Chondrocyte (in vitro differentiated cells): Measurements from ENCODE around the gene FAM163B. TPM values are rescaled to one million over a fixed set of nuclear protein-coding genes. Genes with fewer than 3 reads are reported as not detected.

Source experiments
- DNase-seq: peaks from one replicate; pipeline ENCODE4 v3.0.0; 2021; ENCODE audit warnings: mixed read lengths, low spot score
- H3K27ac Mint-ChIP-seq: one replicate; pipeline ENCODE4 v1.8.0; 2021; ENCODE audit warnings: mild to moderate bottlenecking, moderate library complexity, mixed read lengths; ENCODE audit not compliant: unreplicated experiment
- H3K27me3 Mint-ChIP-seq: 2 replicates; pipeline ENCODE4 v1.8.0; 2021; ENCODE audit warnings: low read depth, mixed read lengths
- H3K36me3 Mint-ChIP-seq: 2 replicates; pipeline ENCODE4 v1.8.0; 2021; ENCODE audit warnings: low read depth, mixed read lengths
- H3K4me1 Mint-ChIP-seq: 2 replicates; pipeline ENCODE4 v1.8.0; 2021; ENCODE audit warnings: low read depth, mild to moderate bottlenecking, mixed read lengths
- H3K4me3 Mint-ChIP-seq: one replicate; pipeline ENCODE4 v1.8.0; 2021; ENCODE audit warnings: mild to moderate bottlenecking, moderate library complexity, mixed read lengths; ENCODE audit not compliant: unreplicated experiment
- H3K9me3 Mint-ChIP-seq: 2 replicates; pipeline ENCODE4 v1.8.0; 2021; ENCODE audit warnings: low read depth, mixed read lengths
- CTCF ChIP-seq: fragments of 200-600 bp; sonication (generic); IDR thresholded peaks from 2 replicates; pipeline ENCODE4 v1.5.0; 2021; ENCODE audit warnings: antibody characterized with exemption, mild to moderate bottlenecking, moderate library complexity
- total RNA-seq: library from RNA; stranded (reverse); gene quantifications from 3 replicates; pipeline ENCODE4 v1.2.1, GENCODE V29; 2021

Gene FAM163B
- total RNA-seq, 1 donor from 2014 or later: not detected

GRCh38 chr9:133557581-133557980 lies 51.6 kb downstream of the FAM163B start:
- no peaks in the 10 kb centered on the region for H3K27me3 Mint-ChIP-seq
- no peaks in the 10 kb centered on the region for H3K9me3 Mint-ChIP-seq
- H3K4me1 Mint-ChIP-seq: peaks cover 21% of the 10 kb centered on the region
- H3K4me3 Mint-ChIP-seq: no peak overlapping the region
- no peak overlapping the region for H3K27ac Mint-ChIP-seq
- no peaks in the 10 kb centered on the region for H3K36me3 Mint-ChIP-seq
- TF ChIP-seq CTCF: no peak
- no peak for DNase-seq

DNA sequence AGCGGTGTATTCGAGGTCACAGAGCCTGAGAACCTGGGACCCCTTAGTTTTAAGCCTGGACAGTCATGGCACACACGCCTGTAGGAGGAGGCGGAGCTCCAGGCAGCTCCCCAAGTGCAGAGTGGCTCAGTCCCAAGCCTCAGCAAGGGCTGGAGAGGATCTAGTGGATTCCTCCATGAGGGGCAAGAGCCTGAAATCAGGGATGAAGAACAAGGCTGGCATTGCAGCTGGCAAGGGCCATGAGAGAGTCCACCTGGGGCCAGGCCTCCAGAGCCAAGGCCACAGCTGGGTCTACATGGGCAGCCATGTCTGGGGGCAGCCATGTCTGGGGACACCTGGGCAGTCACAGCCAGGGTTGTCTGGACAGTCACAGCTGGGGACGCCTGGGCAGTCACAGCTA lies 52.8 kb downstream of the FAM163B start:
- TF ChIP-seq CTCF: no peak
- DNase-seq: no peak
- H3K27me3 Mint-ChIP-seq: no peaks in the 10 kb centered on the region
- H3K4me1 Mint-ChIP-seq: peaks cover 21% of the 10 kb centered on the region
- no peaks in the 10 kb centered on the region for H3K9me3 Mint-ChIP-seq
- no peak overlapping the region for H3K4me3 Mint-ChIP-seq
- H3K36me3 Mint-ChIP-seq: no peaks in the 10 kb centered on the region
- H3K27ac Mint-ChIP-seq: no peak overlapping the region

DNA sequence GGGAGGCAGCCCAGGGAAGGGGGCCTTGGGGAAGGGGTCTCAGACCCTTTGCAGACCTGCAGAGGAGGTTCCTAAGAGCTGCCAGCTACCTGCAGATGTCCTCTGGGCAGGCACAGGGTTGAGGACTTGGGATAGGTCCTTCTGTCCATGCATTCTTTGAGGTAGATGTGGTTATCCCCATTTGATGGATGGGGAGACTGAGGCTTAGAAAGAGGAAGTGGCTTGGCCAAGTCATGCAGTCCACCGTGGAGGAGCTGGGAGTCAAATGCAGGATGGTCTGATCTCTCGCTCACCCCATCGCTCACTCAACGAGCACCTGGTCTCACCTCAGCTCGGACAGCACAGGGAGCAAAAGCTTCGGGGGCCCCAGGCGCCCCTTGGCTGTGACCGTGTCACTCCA lies 54.5 kb downstream of the FAM163B start:
- Mint-ChIP-seq H3K4me1 (peaks cover 19% of the 10 kb centered on the region), H3K9me3 (no peaks in the 10 kb centered on the region), H3K27ac (no peak overlapping the region), H3K36me3 (no peaks in the 10 kb centered on the region), H3K27me3 (peaks cover 12% of the 10 kb centered on the region), H3K4me3 (no peak overlapping the region)
- TF ChIP-seq CTCF: no peak
- no peak for DNase-seq

DNA sequence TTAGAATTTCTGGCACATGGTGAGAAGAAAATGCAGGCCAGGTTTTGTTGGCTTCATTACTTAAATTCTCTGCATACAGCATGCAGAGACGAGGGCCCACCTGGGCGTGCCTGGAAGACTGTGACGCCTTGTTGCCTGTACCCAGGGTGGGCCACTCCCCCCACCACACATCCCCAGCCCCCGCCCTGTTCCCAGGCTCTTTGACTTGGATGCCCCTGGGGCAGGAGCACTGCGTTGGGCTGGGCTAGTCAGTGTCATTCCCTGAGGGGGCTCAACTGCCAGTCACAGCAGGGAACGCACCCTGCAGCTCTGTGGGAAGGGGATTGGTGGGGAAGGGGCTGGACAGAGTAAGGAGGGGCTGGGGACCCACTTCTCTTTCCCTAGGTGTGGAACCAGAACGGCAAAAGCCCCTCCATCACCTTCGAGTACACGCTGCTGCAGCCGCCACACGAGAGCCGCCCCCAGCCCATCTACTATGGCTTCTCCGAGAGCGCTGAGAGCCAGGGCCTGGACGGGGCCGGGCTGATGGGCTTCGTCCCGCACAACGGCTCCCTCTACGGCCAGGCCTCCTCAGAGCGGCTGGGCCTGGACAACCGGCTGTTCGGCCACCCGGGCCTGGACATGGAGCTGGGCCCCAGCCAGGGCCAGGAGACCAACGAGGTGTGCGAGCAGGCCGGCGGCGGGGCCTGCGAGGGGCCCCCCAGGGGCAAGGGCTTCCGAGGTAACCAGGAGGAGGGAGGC lies 55.0 kb downstream of the FAM163B start:
- Mint-ChIP-seq H3K27ac (no peak overlapping the region), H3K4me3 (no peak overlapping the region), H3K9me3 (no peaks in the 10 kb centered on the region), H3K27me3 (peaks cover 14% of the 10 kb centered on the region), H3K36me3 (no peaks in the 10 kb centered on the region), H3K4me1 (peaks cover 17% of the 10 kb centered on the region)
- TF ChIP-seq CTCF: no peak
- DNase-seq: no peak

GRCh38 chr9:133553123-133553522 lies 56.1 kb downstream of the FAM163B start:
- H3K4me3 Mint-ChIP-seq: no peak overlapping the region
- H3K27me3 Mint-ChIP-seq: peaks cover 14% of the 10 kb centered on the region
- no peaks in the 10 kb centered on the region for H3K36me3 Mint-ChIP-seq
- no peak for TF ChIP-seq CTCF
- no peak overlapping the region for H3K27ac Mint-ChIP-seq
- peaks cover 7% of the 10 kb centered on the region for H3K4me1 Mint-ChIP-seq
- no peaks in the 10 kb centered on the region for H3K9me3 Mint-ChIP-seq
- no peak for DNase-seq
